GM12872 (cell line): Measurements from ENCODE around the gene STARD5.

Experiments used
- CTCF ChIP-seq: IDR thresholded peaks from 3 replicates; pipeline ENCODE4 v1.5.1; 2011; ENCODE audit warnings: low read depth, mild to moderate bottlenecking, low read length, moderate library complexity; ENCODE audit not compliant: insufficient read depth

STARD5 gene

GRCh38 chr15:81317642-81318017 is 6.3 kb downstream of the STARD5 start:
- no peak for TF ChIP-seq CTCF

- TF ChIP-seq CTCF, result no peak
Observed at GRCh38 chr15:81316267-81316666, 7.7 kb downstream of the STARD5 start.

GRCh38 chr15:81315452-81316175 is 8.3 kb downstream of the STARD5 start:
- TF ChIP-seq CTCF, result no peak

GRCh38 chr15:81314378-81314777 is 9.6 kb downstream of the STARD5 start:
- no peak for TF ChIP-seq CTCF

GRCh38 chr15:81313686-81314085 is 10.3 kb downstream of the STARD5 start:
- no peak for TF ChIP-seq CTCF

- no peak for TF ChIP-seq CTCF
Observed at GRCh38 chr15:81312790-81313543, 11.0 kb downstream of the STARD5 start.

GRCh38 chr15:81311752-81312464 is 12.0 kb downstream of the STARD5 start:
- TF ChIP-seq CTCF, result no peak
